RPMI7951 (cell line): ENCODE results near the gene CPSF2. TPM values are rescaled to one million over a fixed set of nuclear protein-coding genes. Genes with fewer than 3 reads are reported as not detected.
A peak's percentile ranks its signal among the peaks of the same experiment; 100 is the strongest.
"Not testable (repeated sequence)": the region's sequence is repeated elsewhere in the genome, so short reads cannot be mapped to it uniquely, and the experiment has no call there.

Experiments
- DNase-seq: peaks from one replicate; pipeline ENCODE4 v3.0.0-alpha.2; 2012; ENCODE audit warnings: low read depth
- total RNA-seq: library from RNA; depleted of rRNA; stranded (reverse); fragments of >200 nt; shearing (Covaris generic); gene quantifications from 2 replicates; pipeline ENCODE4 v1.2.3, GENCODE V29; 2014

CPSF2 gene
- total RNA-seq, 1 experiment from 2014 or later = 56.0 TPM

DNA sequence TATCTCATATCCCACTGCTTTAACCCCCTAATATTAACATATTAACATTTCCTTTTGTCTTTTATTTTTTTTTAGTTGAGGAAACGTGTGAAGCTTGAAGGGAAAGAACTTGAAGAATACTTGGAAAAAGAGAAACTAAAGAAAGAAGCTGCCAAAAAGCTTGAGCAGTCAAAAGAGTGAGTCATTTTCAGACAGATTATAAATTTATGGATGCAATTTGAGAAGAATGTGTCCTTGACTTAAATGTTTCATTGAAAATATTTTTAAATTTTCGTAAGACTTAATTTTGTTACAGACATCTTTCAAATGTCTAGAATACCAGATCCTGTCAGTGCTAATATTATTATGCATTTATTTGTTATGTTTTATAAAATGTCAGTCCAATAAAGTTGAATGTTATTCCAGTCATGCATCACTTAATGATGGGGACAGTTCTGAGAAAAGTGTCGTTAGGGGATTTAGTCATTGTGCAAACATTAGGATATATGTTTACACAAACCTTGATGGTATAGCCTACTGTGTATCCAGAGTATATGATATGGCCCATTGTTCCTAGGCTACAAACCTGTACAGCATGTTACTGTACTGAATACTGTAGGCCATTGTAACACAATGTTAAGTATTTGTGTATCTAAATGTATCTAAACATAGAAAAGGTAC, 32.6 kb downstream of the CPSF2 start:
- no peak for DNase-seq

DNA sequence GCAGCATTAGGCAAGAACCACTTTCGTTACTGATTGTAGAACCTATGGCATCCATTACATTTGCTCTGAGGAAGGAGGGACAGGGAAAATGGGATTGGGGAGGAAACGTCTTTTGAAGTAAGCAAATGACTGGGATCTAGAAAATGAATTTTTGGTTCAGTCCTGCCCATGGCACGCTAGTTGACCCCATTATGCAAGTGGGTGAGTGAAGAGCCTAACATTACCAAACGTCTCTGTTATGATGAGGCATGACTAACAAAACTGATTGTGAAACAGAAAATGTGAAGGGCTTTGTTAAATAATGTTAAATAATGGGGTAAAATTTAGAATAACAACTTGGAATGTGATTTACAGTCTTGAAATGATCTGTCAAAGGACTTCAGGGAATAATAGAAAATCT, 38.9 kb downstream of the CPSF2 start:
- DNase-seq = no peak

DNA sequence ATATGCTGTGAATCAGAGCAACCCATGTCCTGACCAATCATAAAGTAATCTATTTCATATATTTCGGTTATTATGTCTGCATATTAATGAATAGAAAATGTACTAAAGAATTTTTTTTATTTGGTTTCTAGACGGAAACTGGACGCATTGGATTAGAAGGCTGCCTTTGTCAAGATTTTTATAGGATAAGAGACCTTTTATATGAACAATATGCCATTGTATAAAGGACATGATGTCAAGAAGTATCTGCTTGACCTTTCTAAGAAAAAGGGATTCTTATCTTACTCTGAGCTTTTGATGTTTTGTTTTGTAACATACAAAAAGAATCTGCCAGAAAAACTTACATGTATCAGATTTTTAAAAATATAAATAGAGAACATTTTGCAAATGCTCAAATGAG, 39.8 kb downstream of the CPSF2 start:
- no peak for DNase-seq

DNA sequence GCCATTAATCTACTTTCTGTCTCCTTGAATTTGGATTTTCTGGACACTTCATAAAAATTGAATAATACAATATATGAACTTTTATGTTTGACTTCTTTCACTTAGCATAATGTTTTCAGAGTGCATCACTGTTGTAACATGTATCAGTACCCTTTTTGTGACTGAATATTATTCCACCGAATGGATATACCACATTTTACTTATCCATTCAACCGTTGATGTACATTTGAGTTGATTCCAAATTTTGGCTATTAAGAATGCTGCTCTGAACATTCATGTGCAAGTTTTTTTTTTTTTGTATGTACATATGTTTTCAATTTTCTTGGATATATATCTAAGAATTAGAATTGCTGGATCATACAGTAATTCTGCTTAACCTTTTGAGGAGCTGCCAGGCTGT, 43.2 kb downstream of the CPSF2 start:
- DNase-seq = no peak

DNA sequence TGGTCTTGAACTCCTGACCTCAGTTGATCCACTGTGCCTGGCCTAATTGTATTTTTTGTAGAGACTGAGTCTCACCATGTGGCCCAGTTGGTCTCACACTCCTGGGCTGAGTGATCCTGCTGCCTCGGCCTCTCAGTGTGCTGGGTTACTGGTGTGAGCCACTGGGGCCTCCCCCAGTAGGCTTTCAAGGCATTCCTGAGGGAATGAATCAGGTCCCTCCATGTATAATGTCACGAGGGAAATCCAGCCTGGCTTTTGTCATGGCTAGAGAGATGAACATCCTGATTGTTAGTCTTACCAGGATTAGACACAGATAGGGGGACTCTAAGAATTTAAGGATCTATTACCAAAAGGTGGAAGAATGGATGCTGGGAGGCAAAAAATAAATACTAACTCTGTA, 51.9 kb downstream of the CPSF2 start:
- peak; percentile 39 for DNase-seq

DNA sequence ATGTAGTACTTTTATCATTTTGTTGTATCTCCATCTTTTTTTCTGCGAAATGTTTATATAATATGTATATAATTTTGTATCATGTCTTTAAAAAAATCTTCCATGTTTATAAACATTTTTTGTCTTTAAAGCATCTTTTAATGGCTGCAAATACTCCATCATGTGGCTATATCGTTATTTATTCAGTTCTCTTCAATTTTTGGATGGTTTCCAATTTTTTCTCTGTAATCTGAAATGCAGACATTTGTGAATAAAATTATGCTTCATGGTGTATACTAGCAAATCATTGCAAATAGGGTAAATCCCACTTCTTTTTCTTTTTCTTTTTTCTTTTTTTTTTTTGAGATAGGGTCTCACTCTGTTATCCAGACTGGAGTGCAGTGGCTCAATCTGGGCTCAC, 54.0 kb downstream of the CPSF2 start:
- no peak for DNase-seq

DNA sequence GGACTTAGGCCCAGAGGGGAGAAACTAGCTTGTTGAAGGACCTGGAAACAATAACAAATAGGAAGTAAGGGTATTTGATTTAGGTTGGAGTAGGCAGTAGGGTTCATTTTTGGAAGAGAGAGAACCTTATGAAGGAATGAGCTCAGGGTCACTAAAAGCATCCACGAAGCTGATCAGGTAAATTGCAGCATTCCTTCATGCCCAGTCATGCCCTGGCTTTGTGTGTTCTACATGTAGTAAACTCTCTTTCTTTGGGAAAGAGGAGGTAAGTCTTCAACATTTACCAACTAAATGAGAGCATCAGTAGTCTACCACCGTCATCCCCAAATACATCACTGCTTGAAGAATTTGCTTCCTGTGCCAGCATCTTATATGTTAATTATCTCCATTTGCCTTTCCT, 54.7 kb downstream of the CPSF2 start:
- DNase-seq = no peak

DNA sequence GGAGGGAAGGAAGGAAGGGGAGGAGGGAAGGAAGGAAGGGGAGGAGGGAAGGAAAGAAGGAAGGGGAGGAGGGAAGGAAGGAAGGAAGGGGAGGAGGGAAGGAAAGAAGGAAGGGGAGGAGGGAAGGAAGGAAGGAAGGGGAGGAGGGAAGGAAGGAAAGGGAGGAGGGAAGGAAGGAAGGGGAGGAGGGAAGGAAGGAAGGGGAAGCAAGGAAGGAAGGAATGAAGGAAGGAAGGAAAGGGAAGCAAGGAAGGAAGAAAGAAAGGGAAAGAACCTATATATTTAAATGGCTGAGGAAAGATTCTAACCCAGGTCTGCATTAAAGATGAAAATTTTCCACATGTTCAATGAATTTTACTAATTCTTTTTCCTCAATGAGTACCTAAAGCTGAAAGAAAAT, 57.4 kb downstream of the CPSF2 start:
- DNase-seq = not testable (repeated sequence)

DNA sequence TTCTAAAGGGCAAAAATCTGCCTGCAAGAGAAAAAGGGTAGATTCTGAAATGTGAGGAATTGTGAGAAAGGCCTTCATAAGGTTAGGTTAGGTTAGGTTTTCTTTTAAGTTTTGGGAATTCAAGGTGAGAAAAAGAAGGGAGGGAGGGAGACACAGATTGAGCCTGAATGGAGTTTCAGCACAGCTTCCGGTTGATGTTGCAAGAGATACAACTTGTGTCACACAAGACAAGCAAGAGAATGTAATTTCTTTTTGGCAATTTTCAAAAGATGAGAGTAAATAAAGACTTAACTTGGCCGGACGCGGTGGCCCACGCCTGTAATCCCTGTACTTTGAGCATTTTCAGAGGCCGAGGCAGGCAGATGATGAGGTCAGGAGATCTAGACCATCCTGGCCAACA, 63.8 kb downstream of the CPSF2 start:
- DNase-seq = no peak

DNA sequence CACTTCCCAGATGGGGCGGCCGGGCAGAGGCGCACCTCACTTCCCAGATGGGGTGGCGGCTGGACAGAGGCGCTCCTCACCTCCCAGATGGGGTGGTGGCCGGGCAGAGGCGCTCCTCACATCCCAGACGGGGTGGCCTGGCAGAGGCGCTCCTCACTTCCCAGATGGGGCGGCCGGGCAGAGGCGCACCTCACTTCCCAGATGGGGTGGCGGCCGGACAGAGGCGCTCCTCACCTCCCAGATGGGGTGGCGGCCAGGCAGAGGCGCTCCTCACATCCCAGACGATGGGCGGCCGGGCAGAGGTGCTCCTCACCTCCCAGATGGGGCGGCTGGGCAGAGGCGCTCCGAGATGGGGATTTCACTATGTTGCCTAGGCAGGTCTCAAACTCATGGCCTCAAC, 65.8 kb downstream of the CPSF2 start:
- DNase-seq = not testable (repeated sequence)

DNA sequence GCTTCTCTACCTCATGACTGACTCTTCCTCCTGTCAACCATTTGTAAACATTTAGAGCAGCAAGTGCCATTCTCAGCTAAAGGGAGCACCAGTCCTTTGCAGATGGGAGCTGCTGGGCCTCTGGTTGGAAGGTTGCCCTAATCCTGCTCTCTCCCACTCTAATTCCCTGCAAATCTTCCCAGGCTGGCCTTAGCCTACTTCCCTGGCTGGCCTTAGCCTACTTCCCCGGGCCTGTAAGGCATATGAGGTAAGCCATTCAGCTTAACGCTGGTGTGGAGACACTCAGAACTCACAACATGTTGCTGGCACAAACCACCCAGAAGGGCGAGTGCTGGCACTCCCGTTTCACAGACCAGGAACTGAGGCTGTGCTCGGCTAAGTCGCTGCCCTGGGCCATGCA, 69.0 kb downstream of the CPSF2 start:
- DNase-seq = no peak

DNA sequence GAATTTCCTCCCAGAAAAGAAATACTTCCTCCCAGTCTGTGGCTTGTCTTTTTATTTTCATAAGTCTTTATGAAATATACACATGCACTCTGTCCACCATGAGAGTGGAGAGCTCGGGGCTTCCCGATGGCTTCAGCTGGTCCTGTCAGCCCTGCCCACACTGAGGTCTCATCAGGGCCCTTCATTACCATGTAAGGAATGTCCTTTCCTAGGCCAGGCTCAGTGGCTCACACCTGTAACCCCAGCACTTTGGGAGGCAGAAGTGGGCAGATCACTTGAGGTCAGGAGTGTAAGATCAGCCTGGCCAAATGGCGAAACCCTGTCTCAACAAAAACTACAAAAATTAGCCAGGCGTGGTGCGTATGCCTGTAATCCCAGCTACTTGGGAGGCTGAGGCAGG, 77.0 kb downstream of the CPSF2 start:
- no peak for DNase-seq

DNA sequence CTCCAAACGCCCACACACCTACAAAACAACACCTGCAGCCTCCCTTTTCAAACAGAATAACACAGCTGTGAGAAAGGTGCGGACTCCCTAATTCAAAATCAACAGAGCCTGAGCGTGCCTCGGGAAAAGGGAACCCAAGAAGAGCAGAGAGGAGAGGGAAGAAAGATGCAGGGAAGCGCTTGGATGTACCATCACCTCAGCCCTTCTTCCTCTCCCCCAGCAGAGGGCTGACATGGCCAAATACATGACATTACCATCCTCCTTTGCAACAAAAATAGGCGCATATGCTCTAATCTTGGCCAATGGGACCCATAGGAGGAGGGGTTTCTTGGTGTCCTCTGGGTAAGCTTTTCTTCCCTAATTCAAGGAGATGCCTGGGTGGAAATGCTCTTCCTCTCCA, 78.0 kb downstream of the CPSF2 start:
- no peak for DNase-seq

DNA sequence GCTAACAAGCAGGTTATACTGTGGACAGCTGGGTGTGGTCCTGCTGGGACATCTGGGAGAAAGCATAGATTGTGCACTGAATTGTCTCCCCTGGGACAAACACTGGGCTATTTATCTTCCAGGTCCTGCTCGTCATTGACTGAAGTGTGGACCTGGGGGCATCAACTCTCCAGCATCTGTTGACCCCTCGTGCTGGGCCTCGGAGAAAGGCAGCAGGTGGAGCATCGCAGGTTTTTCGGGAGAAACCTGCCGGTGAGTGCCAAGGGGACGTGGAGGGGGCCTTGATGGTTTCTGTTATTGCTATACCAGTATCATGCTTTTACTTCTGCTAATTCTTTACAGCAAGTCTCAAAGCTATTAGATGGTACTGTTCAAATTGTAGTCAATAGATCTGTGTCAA, 81.3 kb downstream of the CPSF2 start:
- no peak for DNase-seq

DNA sequence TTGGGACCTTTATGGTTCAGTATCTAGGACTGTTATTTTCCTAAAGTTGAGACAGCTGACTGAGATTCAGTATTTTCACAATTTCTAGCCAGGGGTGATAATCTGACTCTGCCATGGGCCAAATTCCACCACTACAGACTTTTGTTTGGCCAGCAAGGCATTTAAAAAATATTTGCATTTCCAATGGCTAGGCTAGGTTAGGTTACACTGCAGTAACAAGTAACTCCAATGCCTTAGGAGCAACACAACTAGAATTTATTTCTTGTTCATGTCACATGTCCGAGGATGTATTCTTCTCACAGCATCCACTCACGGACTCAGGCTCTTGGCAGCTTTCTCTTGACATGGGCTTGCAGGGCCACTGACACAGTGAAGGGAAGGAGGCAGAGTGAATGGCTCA, 83.0 kb downstream of the CPSF2 start:
- no peak for DNase-seq

DNA sequence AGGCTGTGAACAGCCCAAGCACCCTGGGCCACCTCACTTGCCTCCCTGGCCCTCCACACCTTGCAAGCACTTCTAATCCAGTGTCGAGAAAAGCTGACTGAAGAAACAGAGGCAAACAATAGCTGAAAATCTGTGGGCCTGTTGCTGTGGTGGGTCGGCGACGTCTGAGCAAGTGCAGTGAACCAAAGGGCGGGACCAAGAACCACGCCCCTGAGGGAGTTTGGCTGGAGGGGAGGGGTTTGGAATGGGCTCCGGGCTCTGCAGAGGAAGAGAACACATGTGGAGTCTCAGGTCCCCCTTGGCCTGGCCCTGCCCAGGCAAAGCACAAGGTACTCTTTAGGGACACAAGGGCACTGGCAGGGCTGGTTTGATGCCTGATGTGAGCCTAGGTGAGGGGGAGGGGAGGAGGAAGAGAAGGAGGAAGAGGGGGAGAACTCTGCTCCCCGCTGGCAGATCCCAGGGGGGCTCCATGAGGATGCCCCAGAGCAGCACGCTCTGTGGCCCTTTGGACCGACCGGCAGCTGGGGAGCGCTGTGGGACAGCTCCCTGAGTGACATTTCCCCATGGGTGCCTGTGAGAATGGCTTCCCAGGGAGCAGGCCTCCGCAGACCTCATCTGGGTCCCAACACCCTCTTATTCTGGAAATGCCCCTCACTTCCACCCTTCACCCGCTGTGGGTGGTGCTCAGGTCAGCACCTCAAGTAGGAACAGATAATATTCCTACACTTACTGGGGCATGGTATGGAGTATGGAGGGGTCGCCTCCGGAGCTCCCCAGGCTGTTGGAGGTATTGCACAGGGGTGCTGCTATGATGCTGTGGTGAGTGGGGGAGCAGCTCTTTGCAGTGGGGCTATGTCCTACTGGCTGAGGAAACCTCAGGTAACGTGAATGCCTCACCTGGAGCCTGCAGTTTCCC, 85.5 kb downstream of the CPSF2 start:
- no peak for DNase-seq

DNA sequence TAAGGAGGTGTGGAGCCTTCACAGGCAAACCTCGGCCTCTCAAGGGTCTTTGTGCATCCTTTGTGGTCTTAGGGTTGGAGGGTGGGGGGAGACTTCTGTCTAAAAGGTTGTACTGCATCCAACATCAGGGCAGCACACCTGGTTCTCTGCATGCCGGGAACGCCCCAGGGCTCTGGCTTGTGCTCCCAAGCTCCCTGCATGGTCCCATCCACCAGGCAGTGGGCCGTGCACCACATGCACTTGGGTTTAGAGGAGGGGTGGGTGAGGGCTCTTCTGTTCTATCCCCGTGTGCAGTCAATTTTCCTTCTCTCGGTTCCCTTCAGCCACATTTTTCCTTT, 86.1 kb downstream of the CPSF2 start:
- DNase-seq = no peak

DNA sequence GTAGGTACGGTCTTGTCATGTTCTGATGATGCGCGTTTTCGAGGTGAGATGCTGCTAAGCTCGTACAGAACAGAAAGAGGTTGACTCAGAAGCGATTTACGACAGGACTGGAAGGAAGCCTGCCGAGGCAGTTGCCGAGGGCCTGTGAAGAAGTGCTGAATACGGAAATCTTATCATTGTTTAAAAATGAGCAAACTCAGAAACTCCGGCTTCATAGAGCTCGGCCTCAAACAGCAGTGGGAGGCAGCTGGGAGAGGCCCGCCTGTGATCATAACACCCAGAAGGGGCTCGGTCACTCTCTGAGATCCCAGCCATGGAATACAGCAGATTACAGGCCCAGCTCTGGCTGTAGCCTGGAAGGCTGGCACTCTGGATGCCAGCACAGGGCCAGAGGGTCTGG, 87.4 kb downstream of the CPSF2 start:
- DNase-seq = no peak

DNA sequence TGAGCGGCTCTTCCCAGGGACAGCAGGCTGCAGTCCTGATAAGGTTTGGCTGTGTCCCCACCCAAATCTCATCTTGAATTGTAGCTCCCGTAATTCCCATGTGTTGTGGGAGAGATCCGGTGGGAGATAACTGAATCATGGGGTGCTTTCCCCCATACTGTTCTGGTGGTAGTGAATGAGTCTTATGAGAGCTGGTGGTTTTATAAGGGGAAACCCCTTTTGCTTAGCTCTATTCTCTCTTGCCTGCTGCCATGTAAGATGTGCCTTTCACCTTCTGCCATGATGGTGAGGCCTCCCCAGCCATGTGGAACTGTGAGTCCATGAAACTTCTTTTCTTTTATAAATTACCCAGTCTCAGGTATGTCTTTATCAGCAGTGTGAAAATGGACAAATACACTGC, 91.4 kb downstream of the CPSF2 start:
- DNase-seq = not testable (repeated sequence)

DNA sequence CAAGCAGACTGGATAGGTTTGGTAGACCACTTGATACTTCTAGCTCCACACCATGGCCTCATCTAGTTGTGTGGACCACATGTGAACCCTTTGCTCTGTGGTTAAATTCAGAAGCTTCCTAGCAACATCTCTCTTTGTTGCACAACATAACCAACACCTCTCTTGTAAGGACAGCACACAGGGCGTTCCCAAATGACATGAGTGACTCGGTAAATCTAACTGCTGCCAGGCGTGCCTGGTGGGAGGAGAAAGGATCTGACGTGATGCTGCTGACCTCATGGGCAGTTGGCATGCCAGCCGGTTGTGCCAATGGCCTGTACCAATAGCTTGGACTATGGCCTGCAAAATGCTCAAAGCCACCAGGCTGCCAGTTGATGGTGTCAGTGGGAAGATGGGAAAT, 93.8 kb downstream of the CPSF2 start:
- DNase-seq = no peak

DNA sequence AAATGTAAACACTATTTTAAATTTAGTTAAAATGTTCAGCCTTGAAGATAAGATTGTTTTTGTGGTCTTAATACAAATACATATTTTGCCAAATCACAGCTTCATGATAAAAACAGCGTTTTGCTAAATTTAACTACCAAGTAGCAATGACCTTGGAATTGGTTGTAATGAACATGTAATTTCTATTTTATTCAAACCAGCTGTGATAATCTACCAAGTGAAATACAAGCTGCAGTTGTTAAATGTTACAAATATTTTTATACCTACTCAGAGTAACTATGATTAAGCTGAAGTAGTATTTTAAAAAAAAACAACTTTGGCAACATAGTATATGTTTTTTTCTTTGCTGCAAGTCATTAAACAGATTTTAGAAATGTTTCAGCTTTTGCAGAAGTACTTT, 96.2 kb downstream of the CPSF2 start:
- DNase-seq = no peak
